ENCODE results near the gene TMEM25.

The TMEM25 gene

DNA sequence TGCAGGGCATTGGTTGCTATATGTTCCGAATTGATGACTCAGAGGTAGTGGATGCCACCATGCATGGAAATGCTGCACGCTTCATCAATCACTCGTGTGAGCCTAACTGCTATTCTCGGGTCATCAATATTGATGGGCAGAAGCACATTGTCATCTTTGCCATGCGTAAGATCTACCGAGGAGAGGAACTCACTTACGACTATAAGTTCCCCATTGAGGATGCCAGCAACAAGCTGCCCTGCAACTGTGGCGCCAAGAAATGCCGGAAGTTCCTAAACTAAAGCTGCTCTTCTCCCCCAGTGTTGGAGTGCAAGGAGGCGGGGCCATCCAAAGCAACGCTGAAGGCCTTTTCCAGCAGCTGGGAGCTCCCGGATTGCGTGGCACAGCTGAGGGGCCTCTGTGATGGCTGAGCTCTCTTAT is 9.1 kb upstream of the TMEM25 start:
- H3K4me1 ChIP-seq (ENCODE audit: insufficient read depth, low read length): no peaks in the 10 kb centered on the region
- H3K9me3 ChIP-seq (ENCODE audit: insufficient read depth, low read depth, low read length): no peaks in the 10 kb centered on the region
- H3K4me3 ChIP-seq (ENCODE audit: low read length): no peak overlapping the region
- H3K36me3 ChIP-seq (ENCODE audit: insufficient read depth, low read length): peaks cover 78% of the 10 kb centered on the region
- no peak overlapping the region for H3K9ac ChIP-seq (ENCODE audit: low read depth, low read length)
- H3K27ac ChIP-seq (ENCODE audit: low read depth, low read length): no peak overlapping the region
- H3K27me3 ChIP-seq (ENCODE audit: insufficient read depth, low read length): no peaks in the 10 kb centered on the region
- WGBS: 94% methylated on average over 13 of the region's 13 CpGs

GRCh38 chr11:118522571-118523072 is 8.4 kb upstream of the TMEM25 start:
- Histone ChIP-seq H3K27me3 (ENCODE audit: insufficient read depth, low read length) (no peaks in the 10 kb centered on the region), H3K4me1 (ENCODE audit: insufficient read depth, low read length) (no peaks in the 10 kb centered on the region), H3K9ac (ENCODE audit: low read depth, low read length) (no peak overlapping the region), H3K36me3 (ENCODE audit: insufficient read depth, low read length) (peaks cover 73% of the 10 kb centered on the region), H3K9me3 (ENCODE audit: insufficient read depth, low read depth, low read length) (no peaks in the 10 kb centered on the region), H3K4me3 (ENCODE audit: low read length) (no peak overlapping the region), H3K27ac (ENCODE audit: low read depth, low read length) (no peak overlapping the region)
- WGBS: 81% methylated on average over 6 of the region's 6 CpGs

DNA sequence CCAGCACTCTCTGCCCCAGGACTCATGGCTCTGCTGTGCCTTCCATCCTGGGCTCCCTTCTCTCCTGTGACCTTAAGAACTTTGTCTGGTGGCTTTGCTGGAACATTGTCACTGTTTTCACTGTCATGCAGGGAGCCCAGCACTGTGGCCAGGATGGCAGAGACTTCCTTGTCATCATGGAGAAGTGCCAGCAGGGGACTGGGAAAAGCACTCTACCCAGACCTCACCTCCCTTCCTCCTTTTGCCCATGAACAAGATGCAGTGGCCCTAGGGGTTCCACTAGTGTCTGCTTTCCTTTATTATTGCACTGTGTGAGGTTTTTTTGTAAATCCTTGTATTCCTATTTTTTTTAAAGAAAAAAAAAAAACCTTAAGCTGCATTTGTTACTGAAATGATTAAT is 6.6 kb upstream of the TMEM25 start:
- Histone ChIP-seq H3K4me3 (ENCODE audit: low read length) (no peak overlapping the region), H3K9ac (ENCODE audit: low read depth, low read length) (no peak overlapping the region), H3K4me1 (ENCODE audit: insufficient read depth, low read length) (0 out of 2 replicates have a peak, but pooled peaks cover 2% of the 10 kb centered on the region), H3K36me3 (ENCODE audit: insufficient read depth, low read length) (peaks cover 59% of the 10 kb centered on the region), H3K9me3 (ENCODE audit: insufficient read depth, low read depth, low read length) (no peaks in the 10 kb centered on the region), H3K27me3 (ENCODE audit: insufficient read depth, low read length) (no peaks in the 10 kb centered on the region), H3K27ac (ENCODE audit: low read depth, low read length) (no peak overlapping the region)

DNA sequence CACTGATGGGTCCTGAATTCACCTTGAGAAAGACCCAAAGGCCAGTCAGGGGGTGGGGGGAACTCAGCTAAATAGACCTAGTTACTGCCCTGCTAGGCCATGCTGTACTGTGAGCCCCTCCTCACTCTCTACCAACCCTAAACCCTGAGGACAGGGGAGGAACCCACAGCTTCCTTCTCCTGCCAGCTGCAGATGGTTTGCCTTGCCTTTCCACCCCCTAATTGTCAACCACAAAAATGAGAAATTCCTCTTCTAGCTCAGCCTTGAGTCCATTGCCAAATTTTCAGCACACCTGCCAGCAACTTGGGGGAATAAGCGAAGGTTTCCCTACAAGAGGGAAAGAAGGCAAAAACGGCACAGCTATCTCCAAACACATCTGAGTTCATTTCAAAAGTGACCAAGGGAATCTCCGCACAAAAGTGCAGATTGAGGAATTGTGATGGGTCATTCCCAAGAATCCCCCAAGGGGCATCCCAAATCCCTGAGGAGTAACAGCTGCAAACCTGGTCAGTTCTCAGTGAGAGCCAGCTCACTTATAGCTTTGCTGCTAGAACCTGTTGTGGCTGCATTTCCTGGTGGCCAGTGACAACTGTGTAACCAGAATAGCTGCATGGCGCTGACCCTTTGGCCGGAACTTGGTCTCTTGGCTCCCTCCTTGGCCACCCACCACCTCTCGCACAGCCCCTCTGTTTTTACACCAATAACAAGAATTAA is 6.1 kb upstream of the TMEM25 start:
- H3K9me3 ChIP-seq (ENCODE audit: insufficient read depth, low read depth, low read length): no peaks in the 10 kb centered on the region
- WGBS: 92% methylated on average over 6 of the region's 6 CpGs
- no peak overlapping the region for H3K4me3 ChIP-seq (ENCODE audit: low read length)
- H3K36me3 ChIP-seq (ENCODE audit: insufficient read depth, low read length): peaks cover 53% of the 10 kb centered on the region
- H3K9ac ChIP-seq (ENCODE audit: low read depth, low read length): no peak overlapping the region
- H3K27me3 ChIP-seq (ENCODE audit: insufficient read depth, low read length): no peaks in the 10 kb centered on the region; the same call in 1 of the 2 replicates
- H3K4me1 ChIP-seq (ENCODE audit: insufficient read depth, low read length): peaks cover 7% of the 10 kb centered on the region; the same call in 1 of the 2 replicates
- no peak overlapping the region for H3K27ac ChIP-seq (ENCODE audit: low read depth, low read length)

DNA sequence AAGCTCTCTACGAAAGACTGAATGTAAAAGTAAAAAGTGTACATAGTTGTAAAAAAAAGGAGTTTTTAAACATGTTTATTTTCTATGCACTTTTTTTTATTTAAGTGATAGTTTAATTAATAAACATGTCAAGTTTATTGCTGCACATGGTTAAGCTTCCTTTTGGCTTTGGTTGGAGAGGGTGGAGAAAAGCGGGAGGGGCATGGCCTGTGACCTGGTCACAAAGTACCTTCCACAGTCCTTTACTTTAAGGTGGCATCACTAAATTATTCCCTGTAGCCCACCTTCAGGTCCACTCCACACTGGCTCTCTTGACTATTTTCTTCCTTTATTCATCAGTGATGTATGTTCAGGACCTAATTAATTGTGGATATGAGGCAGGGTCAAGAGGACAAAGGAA is 4.3 kb upstream of the TMEM25 start:
- H3K4me3 ChIP-seq (ENCODE audit: low read length): no peak overlapping the region
- H3K27me3 ChIP-seq (ENCODE audit: insufficient read depth, low read length): peaks cover 3% of the 10 kb centered on the region; the same call in 1 of the 2 replicates
- H3K9me3 ChIP-seq (ENCODE audit: insufficient read depth, low read depth, low read length): no peaks in the 10 kb centered on the region
- WGBS: 100% methylated on average over 1 of the region's 2 CpGs
- H3K9ac ChIP-seq (ENCODE audit: low read depth, low read length): no peak overlapping the region
- H3K4me1 ChIP-seq (ENCODE audit: insufficient read depth, low read length): peaks cover 12% of the 10 kb centered on the region
- H3K36me3 ChIP-seq (ENCODE audit: insufficient read depth, low read length): peaks cover 36% of the 10 kb centered on the region
- no peak overlapping the region for H3K27ac ChIP-seq (ENCODE audit: low read depth, low read length)

DNA sequence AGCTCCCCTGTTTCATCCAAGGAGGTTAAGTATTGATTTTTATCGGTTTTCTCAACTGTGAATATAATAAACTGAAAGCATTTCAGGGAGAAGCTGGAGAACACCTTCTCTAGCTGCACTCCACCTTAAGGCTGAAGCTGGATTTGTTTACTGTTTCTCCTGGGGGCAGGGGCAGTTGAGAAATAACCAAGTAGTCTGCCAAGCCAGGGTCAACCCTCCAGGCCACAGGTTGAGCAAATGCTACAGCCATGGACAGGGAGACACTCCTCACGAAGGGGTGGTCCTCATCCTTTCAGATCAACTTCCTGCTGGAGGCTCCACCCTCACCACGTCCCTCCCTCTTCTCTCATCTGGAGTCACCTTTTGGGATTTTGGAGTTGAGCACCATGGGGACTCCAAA is 3.9 kb upstream of the TMEM25 start, which contains the start of gene TTC36:
TTC36 (plus strand) TSS at position 366 of the 400 bp plus-strand sequence; CDS start at position 387, 21 bp downstream.
- Histone ChIP-seq H3K4me1 (ENCODE audit: insufficient read depth, low read length) (peaks cover 15% of the 10 kb centered on the region), H3K27ac (ENCODE audit: low read depth, low read length) (no peak within 1 kb of the TSS), H3K36me3 (ENCODE audit: insufficient read depth, low read length) (peaks cover 32% of the 10 kb centered on the region)

DNA sequence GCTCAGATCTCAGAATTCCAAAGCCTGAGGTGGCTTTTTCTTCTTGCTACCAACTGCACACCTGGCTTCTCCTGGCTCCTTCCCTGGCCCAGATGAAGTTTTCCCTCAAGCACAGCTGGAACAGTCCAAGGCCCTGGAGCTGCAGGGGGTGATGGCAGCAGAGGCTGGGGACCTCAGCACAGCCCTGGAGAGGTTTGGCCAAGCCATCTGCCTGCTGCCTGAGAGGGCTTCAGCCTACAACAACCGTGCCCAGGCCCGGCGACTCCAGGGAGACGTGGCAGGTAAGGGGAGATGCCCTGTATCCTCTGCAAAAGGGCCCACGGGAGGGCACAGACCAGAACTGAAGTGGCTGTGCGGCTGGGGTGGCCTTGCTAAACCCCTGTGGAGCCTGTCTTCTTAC is 2.5 kb upstream of the TMEM25 start:
- Histone ChIP-seq H3K27me3 (ENCODE audit: insufficient read depth, low read length) (peaks cover 3% of the 10 kb centered on the region; the same call in 1 of the 2 replicates), H3K36me3 (ENCODE audit: insufficient read depth, low read length) (peaks cover 18% of the 10 kb centered on the region), H3K4me3 (ENCODE audit: low read length) (no peak overlapping the region), H3K9me3 (ENCODE audit: insufficient read depth, low read depth, low read length) (no peaks in the 10 kb centered on the region), H3K4me1 (ENCODE audit: insufficient read depth, low read length) (peaks cover 15% of the 10 kb centered on the region), H3K9ac (ENCODE audit: low read depth, low read length) (no peak overlapping the region), H3K27ac (ENCODE audit: low read depth, low read length) (no peak overlapping the region)
- 92% methylated on average over 6 of the region's 6 CpGs for WGBS

More for the DNA sequence above, 3.9 kb upstream of the TMEM25 start, which contains the start of gene TTC36:
- peaks cover 3% of the 10 kb centered on the region; the same call in 1 of the 2 replicates for H3K27me3 ChIP-seq (ENCODE audit: insufficient read depth, low read length)
- 47% methylated on average over 2 of the region's 3 CpGs for WGBS
- no peak within 1 kb of the TSS for H3K9ac ChIP-seq (ENCODE audit: low read depth, low read length)
- H3K9me3 ChIP-seq (ENCODE audit: insufficient read depth, low read depth, low read length): no peaks in the 10 kb centered on the region
- no peak within 1 kb of the TSS for H3K4me3 ChIP-seq (ENCODE audit: low read length)

- peak overlapping the region; percentile 81; the same call in 1 of the 2 replicates for H3K9ac ChIP-seq (ENCODE audit: low read depth, low read length)
- peaks cover 15% of the 10 kb centered on the region for H3K4me1 ChIP-seq (ENCODE audit: insufficient read depth, low read length)
- H3K27me3 ChIP-seq (ENCODE audit: insufficient read depth, low read length): peaks cover 3% of the 10 kb centered on the region; the same call in 1 of the 2 replicates
- H3K9me3 ChIP-seq (ENCODE audit: insufficient read depth, low read depth, low read length): no peaks in the 10 kb centered on the region
- WGBS: 78% methylated on average over 5 of the region's 5 CpGs
- H3K27ac ChIP-seq (ENCODE audit: low read depth, low read length): no peak overlapping the region
- H3K36me3 ChIP-seq (ENCODE audit: insufficient read depth, low read length): peaks cover 6% of the 10 kb centered on the region; the same call in 1 of the 2 replicates
- peak overlapping the region; percentile 82 for H3K4me3 ChIP-seq (ENCODE audit: low read length)
Measured at GRCh38 chr11:118529584-118530175, 1.3 kb upstream of the TMEM25 start.

- Histone ChIP-seq H3K4me3 (ENCODE audit: low read length) (peak overlapping the region; percentile 82), H3K27me3 (ENCODE audit: insufficient read depth, low read length) (peaks cover 3% of the 10 kb centered on the region; the same call in 1 of the 2 replicates), H3K27ac (ENCODE audit: low read depth, low read length) (no peak overlapping the region)
Measured at GRCh38 chr11:118530180-118530682, 761 bp upstream of the TMEM25 start.

DNA sequence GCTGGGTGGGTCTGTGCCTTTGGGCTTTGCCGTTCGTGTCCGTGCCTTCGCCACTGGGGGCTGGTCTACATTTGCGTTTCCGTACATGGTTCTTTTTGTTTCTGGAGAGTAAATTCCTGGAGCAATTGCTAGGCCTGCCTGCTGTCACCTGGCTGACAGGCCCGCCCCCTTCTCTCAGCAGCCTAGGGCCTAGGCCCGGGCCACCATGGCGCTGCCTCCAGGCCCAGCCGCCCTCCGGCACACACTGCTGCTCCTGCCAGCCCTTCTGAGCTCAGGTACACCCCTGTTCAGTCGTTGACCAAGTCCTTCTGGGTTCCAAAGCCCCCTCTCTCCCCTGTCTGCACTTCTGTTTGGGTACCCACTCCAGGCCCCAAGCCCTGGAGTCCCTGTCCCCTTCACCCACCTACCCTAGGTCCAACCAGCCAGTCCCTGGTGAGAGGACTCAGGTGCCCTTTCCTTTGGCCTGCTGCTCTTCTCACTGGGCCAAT is 649 bp downstream of the TMEM25 start:
- H3K4me3 ChIP-seq (ENCODE audit: low read length): peak overlapping the region; percentile 82
- no peaks in the 10 kb centered on the region for H3K9me3 ChIP-seq (ENCODE audit: insufficient read depth, low read depth, low read length)
- peaks cover 15% of the 10 kb centered on the region for H3K4me1 ChIP-seq (ENCODE audit: insufficient read depth, low read length)
- WGBS: 20% methylated on average over 12 of the region's 12 CpGs
- H3K9ac ChIP-seq (ENCODE audit: low read depth, low read length): peak overlapping the region; percentile 81
- H3K27ac ChIP-seq (ENCODE audit: low read depth, low read length): no peak overlapping the region
- H3K27me3 ChIP-seq (ENCODE audit: insufficient read depth, low read length): peaks cover 3% of the 10 kb centered on the region; the same call in 1 of the 2 replicates
- H3K36me3 ChIP-seq (ENCODE audit: insufficient read depth, low read length): peaks cover 4% of the 10 kb centered on the region; the same call in 1 of the 2 replicates

More at GRCh38 chr11:118530180-118530682, 761 bp upstream of the TMEM25 start:
- peaks cover 2% of the 10 kb centered on the region for H3K36me3 ChIP-seq (ENCODE audit: insufficient read depth, low read length)
- whole genome bisulfite sequencing: 8% methylated on average over 31 of the region's 31 CpGs
- peaks cover 15% of the 10 kb centered on the region for H3K4me1 ChIP-seq (ENCODE audit: insufficient read depth, low read length)
- H3K9ac ChIP-seq (ENCODE audit: low read depth, low read length): peak overlapping the region; percentile 81
- H3K9me3 ChIP-seq (ENCODE audit: insufficient read depth, low read depth, low read length): no peaks in the 10 kb centered on the region

- Histone ChIP-seq H3K4me3 (ENCODE audit: low read length) (peak overlapping the region; percentile 82), H3K9ac (ENCODE audit: low read depth, low read length) (no peak overlapping the region)
Measured at GRCh38 chr11:118532091-118532490, 1.1 kb downstream of the TMEM25 start.

More at GRCh38 chr11:118532091-118532490, 1.1 kb downstream of the TMEM25 start:
- H3K9me3 ChIP-seq (ENCODE audit: insufficient read depth, low read depth, low read length): no peaks in the 10 kb centered on the region
- H3K4me1 ChIP-seq (ENCODE audit: insufficient read depth, low read length): peaks cover 15% of the 10 kb centered on the region
- H3K27ac ChIP-seq (ENCODE audit: low read depth, low read length): no peak overlapping the region
- H3K27me3 ChIP-seq (ENCODE audit: insufficient read depth, low read length): peaks cover 3% of the 10 kb centered on the region; the same call in 1 of the 2 replicates
- WGBS: 84% methylated on average over 10 of the region's 10 CpGs
- peaks cover 4% of the 10 kb centered on the region; the same call in 1 of the 2 replicates for H3K36me3 ChIP-seq (ENCODE audit: insufficient read depth, low read length)

All from HUES64 (cell line).